H1 (cell line): ENCODE results near the gene LNPEP. TPM values are rescaled to one million over a fixed set of nuclear protein-coding genes. Genes with fewer than 3 reads are reported as not detected.

Source experiments
- CTCF ChIA-PET: fragments of 300-600 bp; sonication (Branson Sonifier 250); formaldehyde crosslinking; loops from one replicate; lab custom pipeline; 2021; ENCODE audit not compliant: partially characterized antibody; lab: Charles Lee
- POLR2A ChIA-PET: fragments of 300-600 bp; sonication (Branson Sonifier 250); formaldehyde crosslinking; loops from one replicate; lab custom pipeline; 2021; ENCODE audit warnings: inconsistent platforms; ENCODE audit not compliant: partially characterized antibody; lab: Charles Lee
- DNase-seq, 2 experiments: peaks; one replicate each; pipeline versions ENCODE4 v3.0.0 to v3.0.0-alpha.2; 2010 to 2022; ENCODE audit warnings: low spot score in 2 of 2, low read depth in 1 of 2, mixed read lengths in 1 of 2
- FAIRE-seq: peaks from 2 replicates; lab custom pipeline; 2011; peaks lifted over from hg19 to GRCh38; lab: Jason Lieb, UNC
- H2AFZ ChIP-seq: 2 replicates; pipeline ENCODE4 v1.8.1; 2012; ENCODE audit warnings: low read length, inconsistent platforms
- H2AK5ac ChIP-seq: 2 replicates; pipeline ENCODE4 v1.6.1; 2013; ENCODE audit warnings: low read depth, low read length
- H2BK120ac ChIP-seq: replicated peaks from 2 replicates; pipeline ENCODE3; 2013; ENCODE audit warnings: low read depth, low read length, inconsistent platforms
- H2BK12ac ChIP-seq: 2 replicates; pipeline ENCODE4 v1.6.1; 2013; ENCODE audit warnings: low read depth, low read length
- H2BK15ac ChIP-seq: 2 replicates; pipeline ENCODE4 v1.6.1; 2013; ENCODE audit warnings: low read length
- H2BK20ac ChIP-seq: 2 replicates; pipeline ENCODE4 v1.6.1; 2013; ENCODE audit warnings: low read length
- H2BK5ac ChIP-seq: 2 replicates; pipeline ENCODE4 v1.6.1; 2013; ENCODE audit warnings: low read depth, low read length
- H3K14ac ChIP-seq: 2 replicates; pipeline ENCODE4 v1.6.1; 2013; ENCODE audit warnings: inconsistent platforms; ENCODE audit not compliant: insufficient read length
- H3K18ac ChIP-seq: 2 replicates; pipeline ENCODE4 v1.6.1; 2013; ENCODE audit warnings: low read length; ENCODE audit errors: extremely low read depth
- H3K23ac ChIP-seq: 2 replicates; pipeline ENCODE4 v1.6.1; 2013; ENCODE audit warnings: inconsistent platforms; ENCODE audit not compliant: insufficient read length
- H3K23me2 ChIP-seq: 2 replicates; pipeline ENCODE4 v1.6.1; 2013; ENCODE audit warnings: low read depth, low read length
- H3K27ac ChIP-seq: 2 replicates; pipeline ENCODE4 v1.6.1; 2011; ENCODE audit warnings: low read depth, low read length, inconsistent platforms
- H3K27me3 ChIP-seq, 4 experiments: replicated peaks in 1 of 4; 1 replicate in 1 of 4; 2 replicates in 3 of 4; pipeline versions ENCODE4 v1.6.1 to v1.8.1; 2011 to 2013; ENCODE audit warnings: low read length in 3 of 4, mild to moderate bottlenecking in 3 of 4, inconsistent platforms in 2 of 4, mixed read lengths in 2 of 4, moderate library complexity in 1 of 4; ENCODE audit not compliant: control insufficient read depth in 3 of 4, insufficient read depth in 3 of 4; ENCODE audit errors: extremely low read depth in 1 of 4
- H3K36me3 ChIP-seq, 4 experiments: 2 replicates each; pipeline versions ENCODE4 v1.6.1 to v1.8.1; 2011 to 2013; ENCODE audit warnings: mild to moderate bottlenecking in 4 of 4, low read length in 3 of 4, moderate library complexity in 2 of 4, control low read depth in 1 of 4, inconsistent platforms in 1 of 4; ENCODE audit not compliant: insufficient read depth in 4 of 4, control insufficient read depth in 2 of 4
- H3K4ac ChIP-seq: replicated peaks from 2 replicates; pipeline ENCODE3; 2013; ENCODE audit warnings: low read length, low read depth, mixed read lengths, inconsistent platforms; ENCODE audit not compliant: insufficient read length
- H3K4me1 ChIP-seq, 4 experiments: replicated peaks in 1 of 4; 1 replicate in 1 of 4; 2 replicates in 3 of 4; pipeline versions ENCODE4 v1.6.1 to v1.8.1; 2011 to 2013; ENCODE audit warnings: low read length in 3 of 4, inconsistent platforms in 2 of 4, mixed read lengths in 1 of 4; ENCODE audit not compliant: insufficient read depth in 4 of 4, control insufficient read depth in 3 of 4
- H3K4me2 ChIP-seq, 2 experiments: 2 replicates each; pipeline versions ENCODE4 v1.6.1 to v1.8.1; 2011 to 2013; ENCODE audit warnings: low read depth in 2 of 2, low read length in 2 of 2, control low read depth in 1 of 2, inconsistent platforms in 1 of 2, mild to moderate bottlenecking in 1 of 2; ENCODE audit not compliant: insufficient read depth in 1 of 2
- H3K4me3 ChIP-seq, 4 experiments: fragments of 200-600, 300-600 bp in 1 of 4; sonication (generic), shearing (Covaris generic), sonication (Bioruptor Twin) in 1 of 4; 2 replicates each; pipeline versions ENCODE4 v1.5.1 to v1.8.1; 2011 to 2016; ENCODE audit warnings: low read length in 4 of 4, low read depth in 3 of 4, control low read depth in 2 of 4, inconsistent platforms in 2 of 4, mild to moderate bottlenecking in 2 of 4, mixed read lengths in 1 of 4, moderate library complexity in 1 of 4; ENCODE audit not compliant: insufficient read depth in 2 of 4; ENCODE audit errors: extremely low read depth in 1 of 4
- H3K56ac ChIP-seq: replicated peaks from 2 replicates; pipeline ENCODE3; 2013; ENCODE audit warnings: low read depth, mild to moderate bottlenecking, mixed read lengths, low read length, inconsistent platforms; ENCODE audit not compliant: insufficient read length
- H3K79me1 ChIP-seq: 2 replicates; pipeline ENCODE4 v1.6.1; 2013; ENCODE audit warnings: low read depth, low read length, control low read depth
- H3K79me2 ChIP-seq, 2 experiments: 2 replicates each; pipeline versions ENCODE4 v1.6.1 to v1.8.1; 2012 to 2013; ENCODE audit warnings: low read length in 2 of 2, mild to moderate bottlenecking in 2 of 2, inconsistent platforms in 1 of 2; ENCODE audit not compliant: insufficient read depth in 2 of 2, control insufficient read depth in 1 of 2
- H3K9ac ChIP-seq, 4 experiments: replicated peaks in 1 of 4; 1 replicate in 1 of 4; 2 replicates in 3 of 4; pipeline versions ENCODE4 v1.6.1 to v1.8.1; 2011 to 2013; ENCODE audit warnings: low read depth in 3 of 4, low read length in 3 of 4, control low read depth in 2 of 4, mild to moderate bottlenecking in 2 of 4, moderate library complexity in 2 of 4, inconsistent platforms in 1 of 4; ENCODE audit errors: extremely low read depth in 1 of 4
- H3K9me3 ChIP-seq, 2 experiments: 2 replicates each; pipeline versions ENCODE4 v1.6.1 to v1.8.1; 2012 to 2013; ENCODE audit warnings: mild to moderate bottlenecking in 2 of 2, moderate library complexity in 2 of 2, control low read depth in 1 of 2, inconsistent platforms in 1 of 2, low read depth in 1 of 2, low read length in 1 of 2, mixed read lengths in 1 of 2; ENCODE audit not compliant: insufficient read depth in 2 of 2
- H4K20me1 ChIP-seq, 2 experiments: replicated peaks in 1 of 2; 2 replicates each; pipeline versions ENCODE3 to v1.8.1; 2011 to 2013; ENCODE audit warnings: inconsistent platforms in 2 of 2, low read length in 2 of 2, mild to moderate bottlenecking in 1 of 2; ENCODE audit not compliant: insufficient read depth in 2 of 2, control insufficient read depth in 1 of 2
- H4K5ac ChIP-seq: 2 replicates; pipeline ENCODE4 v1.6.1; 2013; ENCODE audit warnings: low read length, low read depth, mixed read lengths, inconsistent platforms; ENCODE audit not compliant: insufficient read length
- H4K8ac ChIP-seq: 2 replicates; pipeline ENCODE4 v1.8.0; 2013; ENCODE audit warnings: mild to moderate bottlenecking, moderate library complexity, low read length, inconsistent platforms; ENCODE audit not compliant: insufficient read depth; ENCODE audit errors: extremely low read depth
- H4K91ac ChIP-seq: replicated peaks from 2 replicates; pipeline ENCODE3; 2013; ENCODE audit warnings: low read length, mixed read lengths, inconsistent platforms; ENCODE audit not compliant: insufficient read length
- NANOG ChIP-seq: IDR thresholded peaks from 2 replicates; pipeline ENCODE4 v1.6.1; 2011; ENCODE audit warnings: low read length, low read depth, mild to moderate bottlenecking, inconsistent platforms; ENCODE audit not compliant: insufficient read depth, poor library complexity, severe bottlenecking
- PHF8 ChIP-seq: fragments of 200-600 bp; sonication (generic); conservative IDR thresholded peaks from 2 replicates; pipeline ENCODE4 v1.7.1; 2012; ENCODE audit warnings: low read depth, mild to moderate bottlenecking, inconsistent platforms, low read length, moderate library complexity
- POLR2AphosphoS5 ChIP-seq: IDR thresholded peaks from 2 replicates; pipeline ENCODE4 v1.6.1; 2011; ENCODE audit warnings: low read depth, low read length
- TCF12 ChIP-seq: IDR thresholded peaks from 2 replicates; pipeline ENCODE4 v1.6.1; 2011; ENCODE audit warnings: low read depth, mild to moderate bottlenecking, low read length
- whole genome bisulfite sequencing, 2 experiments: shearing (Covaris generic) in 1 of 2; methylation state at CpG; one replicate each; pipeline versions ENCODE4 v1.1.6 to v1.1.7; 2013 to 2015; ENCODE audit warnings: low lambda C conversion rate in 2 of 2, mixed read lengths in 2 of 2, inconsistent platforms in 1 of 2, low coverage in 1 of 2, missing lambda C conversion rate in 1 of 2; ENCODE audit not compliant: insufficient replicate concordance in 2 of 2, insufficient coverage in 1 of 2, insufficient read length in 1 of 2; ENCODE audit errors: extremely low coverage in 1 of 2, missing lambda C conversion rate in 1 of 2; 5-methylcytosine and 5-hydroxymethylcytosine counted together
- polyA plus RNA-seq, 7 experiments: library from polyadenylated mRNA; depleted of rRNA in 3 of 7; stranded (reverse) in 5 of 7; unstranded in 2 of 7; fragments of >200 nt in 5 of 7; fragments of 200-250 nt in 2 of 7; gene quantifications; 1 replicate in 5 of 7; 2 replicates in 1 of 7; 4 replicates in 1 of 7; pipeline versions ENCODE4 v1.2.1 to v1.2.3, GENCODE V29; 2011 to 2013; ENCODE audit warnings: missing spikeins in 2 of 7, mixed read lengths in 2 of 7
- total RNA-seq: library from RNA; stranded (reverse); fragmentation: NEBNext Ultra II Directional; extraction: Animal tissue kit (Norgen Biotek cat#: 25700); gene quantifications from 2 replicates; pipeline ENCODE4 v1.2.1, GENCODE V29; 2021
- TF ChIP-seq, protein P1 (sequence below): IDR thresholded peaks from 2 replicates; pipeline ENCODE4 v1.6.1; 2012; ENCODE audit warnings: low read length, inconsistent platforms

Gene LNPEP
- total and polyA plus RNA-seq, 2 of the 8 experiments (the other 6 are each of a cell fraction or from before 2014, with no cell fraction given) = 1.8 to 4.5 TPM

DNA sequence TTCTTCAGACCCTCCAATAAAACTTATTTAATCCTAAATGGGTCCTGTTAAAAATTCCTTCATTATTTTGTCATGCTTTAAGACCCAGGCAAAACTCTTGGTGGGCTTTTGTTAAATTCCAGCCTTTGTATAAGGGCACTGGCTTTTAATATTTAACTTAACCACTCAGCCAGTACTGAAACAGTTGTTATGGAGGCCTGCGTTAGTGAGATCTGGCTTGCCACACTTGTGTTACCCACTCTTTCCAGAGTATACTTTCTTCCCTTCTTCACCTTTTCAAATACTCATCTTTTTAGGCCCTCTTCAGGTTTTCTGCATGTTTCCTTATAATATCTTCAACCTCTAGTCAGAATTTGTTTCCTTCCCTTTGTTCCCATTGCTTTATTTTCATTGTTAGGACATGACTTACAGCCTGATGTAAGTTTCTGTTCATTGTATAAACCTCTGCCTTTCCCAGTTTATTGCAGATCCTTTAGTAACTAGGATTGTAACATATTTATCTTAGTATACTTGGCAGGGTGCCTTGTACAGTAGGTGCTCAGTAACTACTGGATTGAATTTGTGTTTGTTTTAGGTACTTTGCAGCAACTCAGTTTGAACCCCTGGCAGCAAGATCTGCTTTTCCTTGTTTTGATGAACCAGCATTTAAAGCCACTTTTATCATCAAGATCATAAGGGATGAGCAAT lies 48.8 kb downstream of the LNPEP start:
- Histone ChIP-seq H3K79me1 (no peaks in the 10 kb centered on the region), H3K56ac (no peak overlapping the region), H2BK20ac (no peak overlapping the region), H3K79me2 (no peaks in the 10 kb centered on the region), H2BK12ac (no peak overlapping the region), H2AK5ac (no peak overlapping the region), H3K9ac (no peak overlapping the region), H3K4me1 (no peaks in the 10 kb centered on the region), H4K5ac (no peak overlapping the region), H4K91ac (no peak overlapping the region), H2BK120ac (no peak overlapping the region), H3K4me2 (no peak overlapping the region), H2BK15ac (no peak overlapping the region), H3K27me3 (no peaks in the 10 kb centered on the region), H3K27ac (no peak overlapping the region), H3K4me3 (no peak overlapping the region), H3K14ac (no peak overlapping the region), H2BK5ac (no peak overlapping the region), H4K8ac (no peak overlapping the region), H3K9me3 (no peaks in the 10 kb centered on the region), H4K20me1 (no peaks in the 10 kb centered on the region), H3K36me3 (no peaks in the 10 kb centered on the region), H3K18ac (no peak overlapping the region), H2AFZ (no peak overlapping the region), H3K23me2 (no peaks in the 10 kb centered on the region), H3K23ac (no peak overlapping the region), H3K4ac (no peak overlapping the region)
- POLR2A ChIA-PET = no interaction called here
- TF ChIP-seq NANOG = no peak
- no peak for TF ChIP-seq TCF12
- TF ChIP-seq POLR2AphosphoS5 = no peak
- no peak for TF ChIP-seq PHF8
- TF ChIP-seq, protein P1, sequence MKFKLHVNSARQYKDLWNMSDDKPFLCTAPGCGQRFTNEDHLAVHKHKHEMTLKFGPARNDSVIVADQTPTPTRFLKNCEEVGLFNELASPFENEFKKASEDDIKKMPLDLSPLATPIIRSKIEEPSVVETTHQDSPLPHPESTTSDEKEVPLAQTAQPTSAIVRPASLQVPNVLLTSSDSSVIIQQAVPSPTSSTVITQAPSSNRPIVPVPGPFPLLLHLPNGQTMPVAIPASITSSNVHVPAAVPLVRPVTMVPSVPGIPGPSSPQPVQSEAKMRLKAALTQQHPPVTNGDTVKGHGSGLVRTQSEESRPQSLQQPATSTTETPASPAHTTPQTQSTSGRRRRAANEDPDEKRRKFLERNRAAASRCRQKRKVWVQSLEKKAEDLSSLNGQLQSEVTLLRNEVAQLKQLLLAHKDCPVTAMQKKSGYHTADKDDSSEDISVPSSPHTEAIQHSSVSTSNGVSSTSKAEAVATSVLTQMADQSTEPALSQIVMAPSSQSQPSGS = no peak
- CTCF ChIA-PET = no interaction called here
- DNase-seq (no peak), FAIRE-seq (no peak)
- 63% methylated on average over 1 of the region's 1 CpG; no CpG with 5 or more reads in 1 of the 2 experiments for WGBS, 2 experiments
